Bronchial epithelial cell (primary cell): ENCODE measurements around the gene SLC22A5. TPM values are rescaled to one million over a fixed set of nuclear protein-coding genes. Genes with fewer than 3 reads are reported as not detected.

Source experiments
- DNase-seq: peaks from one replicate; pipeline ENCODE4 v3.0.0-alpha.2; 2010; ENCODE audit warnings: low read depth
- FAIRE-seq: peaks from 2 replicates; lab custom pipeline; 2011; peaks lifted over from hg19 to GRCh38; lab: Jason Lieb, UNC
- H3K27me3 ChIP-seq: 2 replicates; pipeline ENCODE4 v1.5.1; 2011; ENCODE audit warnings: low read length; ENCODE audit not compliant: control insufficient read depth, insufficient read depth
- H3K36me3 ChIP-seq: 2 replicates; pipeline ENCODE4 v1.5.1; 2011; ENCODE audit warnings: low read length; ENCODE audit not compliant: control insufficient read depth, insufficient read depth
- H3K4me3 ChIP-seq: 2 replicates; pipeline ENCODE4 v1.5.1; 2011; ENCODE audit warnings: mild to moderate bottlenecking, low read depth, low read length, control low read depth
- total RNA-seq: library from RNA; depleted of rRNA; stranded (reverse); fragments of >200 nt; gene quantifications from 2 replicates; pipeline ENCODE4 v1.2.1, GENCODE V29; 2014
- TF ChIP-seq, protein P1 (sequence below): IDR thresholded peaks from 2 replicates; pipeline ENCODE4 v1.5.1; 2011; ENCODE audit warnings: mild to moderate bottlenecking, moderate library complexity, low read length, control low read depth, inconsistent platforms; ENCODE audit not compliant: insufficient read depth, severe bottlenecking

SLC22A5 gene
- total RNA-seq, 1 donor from 2014 or later: 7.1 TPM

DNA sequence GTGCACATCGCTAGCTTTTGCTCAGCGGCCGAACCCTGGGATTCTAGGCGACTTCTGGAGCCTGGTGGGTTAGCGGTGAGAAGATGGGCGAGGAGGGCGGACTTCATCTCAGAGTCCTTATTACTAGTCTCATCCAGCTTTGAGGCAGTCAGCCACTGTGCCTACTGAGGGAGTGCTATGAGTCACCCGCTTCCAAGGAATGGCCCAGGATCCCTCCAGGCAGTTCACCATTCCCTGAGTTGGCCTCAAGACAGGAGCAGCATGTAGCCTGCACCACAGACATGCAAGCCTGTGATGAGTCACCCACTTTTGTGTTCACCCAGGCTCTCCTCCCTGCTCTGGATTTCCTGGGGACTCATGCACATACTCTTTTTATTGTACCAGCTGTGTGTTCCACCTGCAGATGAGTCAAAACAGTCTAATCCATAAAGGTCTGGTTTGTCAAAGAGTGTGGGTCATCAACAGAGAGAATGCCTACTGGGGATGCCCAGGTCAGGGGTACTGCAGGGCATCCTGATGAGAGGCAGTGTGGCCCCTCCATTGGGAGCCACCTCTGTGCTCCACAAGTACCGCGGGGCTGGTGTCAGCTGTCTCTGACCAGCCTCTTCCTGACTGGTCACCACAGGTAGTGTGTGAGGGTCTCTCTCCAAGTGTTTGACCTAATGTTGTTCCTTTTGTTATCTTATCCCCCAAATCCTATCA lies 20.2 kb downstream of the SLC22A5 start:
- no peaks in the 10 kb centered on the region for H3K27me3 ChIP-seq
- FAIRE-seq: peak; percentile 98
- H3K4me3 ChIP-seq: no peak overlapping the region
- peaks cover 4% of the 10 kb centered on the region for H3K36me3 ChIP-seq
- TF ChIP-seq, protein P1, sequence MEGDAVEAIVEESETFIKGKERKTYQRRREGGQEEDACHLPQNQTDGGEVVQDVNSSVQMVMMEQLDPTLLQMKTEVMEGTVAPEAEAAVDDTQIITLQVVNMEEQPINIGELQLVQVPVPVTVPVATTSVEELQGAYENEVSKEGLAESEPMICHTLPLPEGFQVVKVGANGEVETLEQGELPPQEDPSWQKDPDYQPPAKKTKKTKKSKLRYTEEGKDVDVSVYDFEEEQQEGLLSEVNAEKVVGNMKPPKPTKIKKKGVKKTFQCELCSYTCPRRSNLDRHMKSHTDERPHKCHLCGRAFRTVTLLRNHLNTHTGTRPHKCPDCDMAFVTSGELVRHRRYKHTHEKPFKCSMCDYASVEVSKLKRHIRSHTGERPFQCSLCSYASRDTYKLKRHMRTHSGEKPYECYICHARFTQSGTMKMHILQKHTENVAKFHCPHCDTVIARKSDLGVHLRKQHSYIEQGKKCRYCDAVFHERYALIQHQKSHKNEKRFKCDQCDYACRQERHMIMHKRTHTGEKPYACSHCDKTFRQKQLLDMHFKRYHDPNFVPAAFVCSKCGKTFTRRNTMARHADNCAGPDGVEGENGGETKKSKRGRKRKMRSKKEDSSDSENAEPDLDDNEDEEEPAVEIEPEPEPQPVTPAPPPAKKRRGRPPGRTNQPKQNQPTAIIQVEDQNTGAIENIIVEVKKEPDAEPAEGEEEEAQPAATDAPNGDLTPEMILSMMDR: no peak
- peak; percentile 100 for DNase-seq

DNA sequence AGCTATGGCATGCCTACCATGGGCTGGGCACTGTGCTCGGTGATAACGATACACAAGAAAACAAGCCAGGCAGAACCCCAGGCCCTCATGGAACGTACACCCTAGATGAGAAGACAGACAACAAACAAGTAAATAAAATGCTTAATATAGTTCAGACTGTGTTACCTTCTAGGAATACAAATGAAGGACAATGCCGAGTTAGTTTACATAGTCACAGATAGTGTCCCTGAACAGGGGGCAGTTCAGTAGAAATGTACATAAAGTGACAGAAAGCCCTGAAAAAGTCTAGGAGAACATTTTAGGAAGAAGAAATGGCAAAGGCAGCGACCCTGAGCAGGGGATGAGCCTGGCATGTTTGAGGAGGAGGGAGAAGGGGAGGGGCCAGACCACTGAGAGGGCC lies 21.7 kb downstream of the SLC22A5 start:
- no peak for DNase-seq
- Histone ChIP-seq H3K4me3 (no peak overlapping the region), H3K27me3 (no peaks in the 10 kb centered on the region), H3K36me3 (peaks cover 5% of the 10 kb centered on the region)
- FAIRE-seq: no peak
- TF ChIP-seq, protein P1: no peak

DNA sequence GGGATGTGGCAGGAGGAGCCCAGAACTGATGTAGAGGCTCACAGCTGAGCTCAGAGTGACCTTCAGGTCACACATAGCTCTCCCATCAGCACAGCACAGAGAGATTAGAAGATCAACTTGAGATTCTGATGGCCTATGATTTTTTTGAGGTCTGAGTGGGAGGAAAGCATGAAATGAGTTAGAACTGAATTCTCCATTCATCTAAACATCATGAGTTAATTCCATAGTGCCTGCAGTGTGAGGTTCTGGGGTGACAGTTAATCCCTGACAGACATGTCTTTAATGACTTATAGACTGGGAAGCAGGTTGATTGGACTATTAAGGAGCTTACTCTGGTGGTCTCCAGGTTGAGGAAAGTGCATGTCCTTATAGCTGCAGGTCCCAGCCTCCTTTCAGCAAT lies 22.4 kb downstream of the SLC22A5 start:
- FAIRE-seq: no peak
- peaks cover 5% of the 10 kb centered on the region for H3K36me3 ChIP-seq
- no peak overlapping the region for H3K4me3 ChIP-seq
- DNase-seq: no peak
- TF ChIP-seq, protein P1: no peak
- no peaks in the 10 kb centered on the region for H3K27me3 ChIP-seq

DNA sequence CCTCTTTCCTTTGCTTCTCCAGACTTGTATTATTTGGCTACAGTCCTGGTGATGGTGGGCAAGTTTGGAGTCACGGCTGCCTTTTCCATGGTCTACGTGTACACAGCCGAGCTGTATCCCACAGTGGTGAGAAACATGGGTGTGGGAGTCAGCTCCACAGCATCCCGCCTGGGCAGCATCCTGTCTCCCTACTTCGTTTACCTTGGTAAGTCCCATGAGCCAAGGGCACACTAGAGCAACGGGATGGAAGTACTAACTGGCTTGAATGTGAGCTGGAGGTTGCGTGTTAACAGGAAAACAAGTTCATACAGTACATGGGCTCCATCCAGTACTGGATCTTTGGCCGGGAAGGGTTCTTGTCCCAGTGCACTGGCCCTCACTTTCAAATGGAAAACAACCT lies 22.9 kb downstream of the SLC22A5 start:
- FAIRE-seq (no peak), DNase-seq (no peak)
- H3K36me3 ChIP-seq: peaks cover 4% of the 10 kb centered on the region
- H3K27me3 ChIP-seq: no peaks in the 10 kb centered on the region
- no peak overlapping the region for H3K4me3 ChIP-seq
- TF ChIP-seq, protein P1: no peak

DNA sequence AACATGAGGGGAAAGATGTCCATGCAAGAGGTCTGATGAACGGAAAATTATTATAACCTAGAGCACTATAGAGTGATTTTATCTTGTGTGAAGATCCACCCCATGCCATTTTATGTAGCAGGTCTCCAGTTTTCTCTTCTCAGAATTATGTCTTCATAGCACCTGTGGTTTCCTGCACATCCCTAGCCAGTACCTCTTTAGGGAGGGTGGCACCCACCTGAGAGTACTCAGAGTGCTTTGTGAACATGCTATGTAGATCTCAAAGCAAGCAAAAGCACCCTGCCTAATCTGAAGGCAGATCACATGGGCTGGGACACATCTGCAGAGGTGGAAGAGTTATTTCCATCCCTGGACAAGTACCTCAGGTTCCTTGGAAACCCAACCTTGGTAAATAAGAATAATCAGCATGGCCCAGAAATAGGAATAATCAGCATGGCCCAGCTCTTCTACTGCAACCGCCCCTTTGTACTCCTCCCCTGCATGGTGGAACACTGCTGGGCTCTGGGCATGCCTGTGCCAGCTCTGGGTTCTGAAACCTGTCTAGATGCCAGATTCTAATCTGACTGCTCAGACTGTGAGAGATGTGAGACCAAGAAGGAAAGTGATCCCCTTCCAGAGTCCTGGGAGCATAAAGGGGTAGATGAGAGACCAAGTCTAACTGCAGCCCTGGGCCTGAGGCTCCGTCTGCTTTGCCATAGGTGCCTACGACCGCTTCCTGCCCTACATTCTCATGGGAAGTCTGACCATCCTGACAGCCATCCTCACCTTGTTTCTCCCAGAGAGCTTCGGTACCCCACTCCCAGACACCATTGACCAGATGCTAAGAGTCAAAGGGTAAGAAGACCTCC lies 23.7 kb downstream of the SLC22A5 start:
- Histone ChIP-seq H3K27me3 (no peaks in the 10 kb centered on the region), H3K4me3 (no peak overlapping the region), H3K36me3 (peaks cover 4% of the 10 kb centered on the region)
- TF ChIP-seq, protein P1: no peak
- DNase-seq (no peak), FAIRE-seq (no peak)
